ENCODE data around the gene LRRC63.

DNA sequence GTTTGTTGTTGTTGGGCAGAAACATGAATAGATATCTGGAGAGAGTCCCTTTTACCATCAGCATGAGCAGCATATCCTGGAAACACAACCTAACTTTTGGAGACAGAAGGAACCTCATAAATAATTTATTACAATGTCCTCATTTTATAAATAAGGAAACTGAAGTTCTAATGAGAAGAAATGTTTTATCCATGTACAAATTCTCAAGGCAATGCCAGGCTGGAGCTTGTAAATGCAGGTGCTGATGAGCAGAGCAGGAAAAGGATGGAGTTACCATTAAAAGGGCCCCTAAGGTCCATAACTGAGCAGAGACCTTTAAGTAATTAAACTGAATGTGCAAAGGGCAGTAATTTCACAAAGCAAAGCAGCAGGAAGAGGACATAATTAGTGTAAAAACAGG is 47.1 kb upstream of the LRRC63 start:
- TF ChIP-seq YY1 (IDR thresholded peaks at IDR 0.05; ENCODE audit: insufficient read depth, insufficient read length) (no peak), SUZ12 (IDR thresholded peaks at IDR 0.05; ENCODE audit: extremely low read depth, insufficient read depth, insufficient read length) (no peak), ZNF274 (IDR thresholded peaks at IDR 0.05; ENCODE audit: low read depth, low read length) (no peak)

Measured in NT2/D1 (cell line).